Uterus (tissue), 4 donors: ENCODE measurements around the gene CEP63. TPM values are rescaled to one million over a fixed set of nuclear protein-coding genes. Genes with fewer than 3 reads are reported as not detected.
"Not testable (repeated sequence)": the region's sequence is repeated elsewhere in the genome, so short reads cannot be mapped to it uniquely, and the experiment has no call there.

Experiments used
- DNase-seq, 2 donors: peaks; one replicate each; pipeline ENCODE4 v3.0.0-alpha.2; 2019 to 2020
- H3K27ac ChIP-seq, 2 donors: fragments of 200-600 bp; sonication (generic); 1 replicate in 1 of 2; 2 replicates in 1 of 2; pipeline ENCODE4 v1.5.1; 2016 to 2018
- H3K27me3 ChIP-seq, 2 donors: fragments of 200-600 bp; sonication (generic); one replicate each; pipeline ENCODE4 v1.5.1; 2018 to 2019; ENCODE audit warnings: control low read depth in 1 of 2
- H3K36me3 ChIP-seq, 2 donors: fragments of 200-600 bp; sonication (generic); one replicate each; pipeline ENCODE4 v1.5.1; 2019; ENCODE audit warnings: control low read depth in 1 of 2
- H3K4me1 ChIP-seq, 2 donors: fragments of 200-600 bp; sonication (generic); one replicate each; pipeline ENCODE4 v1.5.1; 2018 to 2019; ENCODE audit warnings: control low read depth in 1 of 2
- H3K4me3 ChIP-seq, 2 donors: fragments of 200-600 bp; sonication (generic); 1 replicate in 1 of 2; 2 replicates in 1 of 2; pipeline ENCODE4 v1.5.1; 2018 to 2019; ENCODE audit warnings: mild to moderate bottlenecking in 1 of 2
- H3K9me3 ChIP-seq, 2 donors: fragments of 200-600 bp; sonication (generic); one replicate each; pipeline ENCODE4 v1.5.1; 2019; ENCODE audit warnings: control low read depth in 1 of 2
- CTCF ChIP-seq, 4 experiments: fragments of 200-600 bp in 2 of 4; fragments of 450-650 bp in 2 of 4; sonication (generic) in 2 of 4; IDR thresholded peaks; one replicate each; pipeline ENCODE4 v1.5.1; 2016 to 2019; ENCODE audit warnings: antibody characterized with exemption in 4 of 4, mild to moderate bottlenecking in 2 of 4, moderate library complexity in 1 of 4
- POLR2A ChIP-seq, 2 donors: fragments of 450-650 bp; IDR thresholded peaks; one replicate each; pipeline ENCODE4 v1.6.1; 2016; ENCODE audit warnings: antibody characterized with exemption in 2 of 2, mild to moderate bottlenecking in 1 of 2, moderate library complexity in 1 of 2
- intact Hi-C: fragments of 100-400 bp; cut with DNase I; formaldehyde crosslinking; loops from one replicate; pipeline ENCODE4 v1.15.1; 2023; ENCODE audit warnings: low total_unique reads
- total RNA-seq, 4 donors: library from RNA; depleted of rRNA in 3 of 4; stranded (reverse); fragments of >200 nt in 3 of 4; gene quantifications; one replicate each; pipeline versions ENCODE4 v1.1.0 to v1.2.4, GENCODE V29; 2014 to 2023
- donor health status: DM: yes; HTN: yes; CAD: no.

Gene CEP63
- total RNA-seq, 4 donors from 2014 or later = 5.9 to 25.5 (median 16.5) TPM

GRCh38 chr3:134579141-134579665 lies 93.3 kb downstream of the CEP63 start:
- H3K9me3 ChIP-seq = no peaks in the 10 kb centered on the region
- H3K4me3 ChIP-seq = no peak overlapping the region
- TF ChIP-seq CTCF (IDR thresholded peaks at IDR 0.05) (no peak), POLR2A (IDR thresholded peaks at IDR 0.05) (no peak)
- no peak overlapping the region for H3K27ac ChIP-seq
- DNase-seq = no peak
- H3K4me1 ChIP-seq = no peaks in the 10 kb centered on the region
- intact Hi-C loops = no loop called here
- no peaks in the 10 kb centered on the region for H3K36me3 ChIP-seq
- no peaks in the 10 kb centered on the region for H3K27me3 ChIP-seq

- Histone ChIP-seq H3K36me3 (no peaks in the 10 kb centered on the region), H3K9me3 (no peaks in the 10 kb centered on the region), H3K4me1 (no peaks in the 10 kb centered on the region), H3K27me3 (no peaks in the 10 kb centered on the region), H3K4me3 (no peak overlapping the region), H3K27ac (no peak overlapping the region)
- DNase-seq = no peak
- no peak for TF ChIP-seq POLR2A (IDR thresholded peaks at IDR 0.05)
- TF ChIP-seq CTCF (IDR thresholded peaks at IDR 0.05) = no peak
- intact Hi-C loops = no loop called here
Measured at GRCh38 chr3:134590766-134591165, 104.9 kb downstream of the CEP63 start.

- Histone ChIP-seq H3K36me3 (no peaks in the 10 kb centered on the region), H3K4me3 (no peak overlapping the region), H3K27ac (no peak overlapping the region), H3K27me3 (no peaks in the 10 kb centered on the region), H3K9me3 (no peaks in the 10 kb centered on the region), H3K4me1 (no peaks in the 10 kb centered on the region)
- intact Hi-C loops = no loop called here
- DNase-seq = no peak
- TF ChIP-seq POLR2A (IDR thresholded peaks at IDR 0.05) (no peak), CTCF (IDR thresholded peaks at IDR 0.05) (no peak)
Measured at GRCh38 chr3:134592806-134593205, 106.9 kb downstream of the CEP63 start.

GRCh38 chr3:134594331-134594741 lies 108.5 kb downstream of the CEP63 start:
- Histone ChIP-seq H3K4me3 (no peak overlapping the region), H3K36me3 (no peaks in the 10 kb centered on the region), H3K9me3 (no peaks in the 10 kb centered on the region), H3K27ac (no peak overlapping the region), H3K4me1 (no peaks in the 10 kb centered on the region), H3K27me3 (no peaks in the 10 kb centered on the region)
- TF ChIP-seq POLR2A (IDR thresholded peaks at IDR 0.05) (no peak), CTCF (IDR thresholded peaks at IDR 0.05) (no peak)
- no peak for DNase-seq
- intact Hi-C loops = no loop called here

- H3K9me3 ChIP-seq, H3K4me1 ChIP-seq, H3K27ac ChIP-seq, H3K4me3 ChIP-seq, H3K36me3 ChIP-seq, H3K27me3 ChIP-seq, DNase-seq, intact Hi-C loops: not testable (repeated sequence)
Measured at GRCh38 chr3:134594986-134595385, 109.1 kb downstream of the CEP63 start.

- Histone ChIP-seq H3K4me1 (no peaks in the 10 kb centered on the region), H3K27ac (no peak overlapping the region), H3K36me3 (no peaks in the 10 kb centered on the region), H3K4me3 (no peak overlapping the region), H3K27me3 (no peaks in the 10 kb centered on the region), H3K9me3 (no peaks in the 10 kb centered on the region)
- TF ChIP-seq CTCF (IDR thresholded peaks at IDR 0.05) = no peak
- no peak for TF ChIP-seq POLR2A (IDR thresholded peaks at IDR 0.05)
- intact Hi-C loops = no loop called here
- no peak for DNase-seq
Measured at GRCh38 chr3:134597390-134597970, 111.6 kb downstream of the CEP63 start.
